HG03097 (cell line): ENCODE results near the gene PRX.
"Not testable (repeated sequence)": the region's sequence is repeated elsewhere in the genome, so short reads cannot be mapped to it uniquely, and the experiment has no call there.

Experiments
- ATAC-seq: cut with Tn5 transposase; IDR thresholded peaks from one replicate; pipeline ENCODE4 v1.9.1; 2021; ENCODE audit not compliant: unreplicated experiment, low FRiP score

PRX gene

GRCh38 chr19:40393894-40394815 is 19.0 kb downstream of the PRX start:
- no peak for ATAC-seq

GRCh38 chr19:40392894-40393517 is 20.2 kb downstream of the PRX start:
- no peak for ATAC-seq

GRCh38 chr19:40392123-40392522 is 21.1 kb downstream of the PRX start:
- no peak for ATAC-seq

- ATAC-seq, result no peak
These were observed 23.0 kb downstream of the PRX start, which contains the start of gene HIPK4 for GRCh38 chr19:40390084-40390742. TSS of gene HIPK4 (minus strand) at chr19:40390181. CDS start at chr19:40389902, 279 bp downstream.

- no peak for ATAC-seq
These were observed 23.6 kb downstream of the PRX start for GRCh38 chr19:40389404-40390083.

- ATAC-seq, result no peak
These were observed 24.7 kb downstream of the PRX start for GRCh38 chr19:40388481-40388880.

- no peak for ATAC-seq
These were observed 26.0 kb downstream of the PRX start for GRCh38 chr19:40387155-40387554.

- no peak for ATAC-seq
These were observed 29.4 kb downstream of the PRX start for GRCh38 chr19:40383668-40384248.

GRCh38 chr19:40381321-40381720 is 31.9 kb downstream of the PRX start:
- ATAC-seq, result no peak

GRCh38 chr19:40380199-40381037 is 32.8 kb downstream of the PRX start:
- no peak for ATAC-seq

GRCh38 chr19:40379446-40380198 is 33.6 kb downstream of the PRX start:
- no peak for ATAC-seq

- ATAC-seq, result no peak
These were observed 34.7 kb downstream of the PRX start for GRCh38 chr19:40378509-40378908.

GRCh38 chr19:40377876-40378385 is 35.2 kb downstream of the PRX start:
- no peak for ATAC-seq

- ATAC-seq, result no peak
These were observed 36.8 kb downstream of the PRX start for GRCh38 chr19:40376286-40376862.

- no peak for ATAC-seq
These were observed 39.1 kb downstream of the PRX start for GRCh38 chr19:40374084-40374483.

- no peak for ATAC-seq
These were observed 41.4 kb downstream of the PRX start for GRCh38 chr19:40371802-40372122.

GRCh38 chr19:40370997-40371801 is 42.0 kb downstream of the PRX start:
- no peak for ATAC-seq

- not testable (repeated sequence) for ATAC-seq
These were observed 42.9 kb downstream of the PRX start for GRCh38 chr19:40370253-40370652.
